ENCODE results near the gene TCTN3.
A peak's percentile ranks its signal among the peaks of the same experiment; 100 is the strongest.
"Not testable (repeated sequence)": the region's sequence is repeated elsewhere in the genome, so short reads cannot be mapped to it uniquely, and the experiment has no call there.

Gene TCTN3

GRCh38 chr10:95688648-95689047 is 5.1 kb downstream of the TCTN3 start:
- DNase-seq (ENCODE audit: low spot score), result peak; percentile 19

- DNase-seq (ENCODE audit: low spot score), result no peak
Measured at GRCh38 chr10:95683966-95684365, 9.8 kb downstream of the TCTN3 start.

- DNase-seq (ENCODE audit: low spot score), result no peak
Measured at GRCh38 chr10:95675403-95676116, 18.2 kb downstream of the TCTN3 start.

GRCh38 chr10:95674643-95675042 is 19.1 kb downstream of the TCTN3 start:
- no peak for DNase-seq (ENCODE audit: low spot score)

- DNase-seq (ENCODE audit: low spot score), result not testable (repeated sequence)
Measured at GRCh38 chr10:95672641-95673040, 21.1 kb downstream of the TCTN3 start.

GRCh38 chr10:95664543-95664942 is 29.2 kb downstream of the TCTN3 start:
- no peak for DNase-seq (ENCODE audit: low spot score)

GRCh38 chr10:95663496-95663895 is 30.2 kb downstream of the TCTN3 start:
- no peak for DNase-seq (ENCODE audit: low spot score)

- DNase-seq (ENCODE audit: low spot score), result no peak
Measured at GRCh38 chr10:95661818-95662217, 31.9 kb downstream of the TCTN3 start.

- no peak for DNase-seq (ENCODE audit: low spot score)
Measured at GRCh38 chr10:95660283-95660682, 33.4 kb downstream of the TCTN3 start.

GRCh38 chr10:95657250-95657649 is 36.5 kb downstream of the TCTN3 start:
- no peak for DNase-seq (ENCODE audit: low spot score)

- peak; percentile 94 for DNase-seq (ENCODE audit: low spot score)
Measured at GRCh38 chr10:95656291-95657164, 37.2 kb downstream of the TCTN3 start, which contains the start of gene ALDH18A1. TSS of gene ALDH18A1 (minus strand) at chr10:95656711. CDS start at chr10:95653377, 3,334 bp downstream.

GRCh38 chr10:95655571-95656290 is 38.0 kb downstream of the TCTN3 start:
- DNase-seq (ENCODE audit: low spot score), result peak; percentile 52

- DNase-seq (ENCODE audit: low spot score), result no peak
Measured at GRCh38 chr10:95653895-95654294, 39.8 kb downstream of the TCTN3 start.

GRCh38 chr10:95651346-95652060 is 42.2 kb downstream of the TCTN3 start:
- DNase-seq (ENCODE audit: low spot score), result no peak

- no peak for DNase-seq (ENCODE audit: low spot score)
Measured at GRCh38 chr10:95650232-95650631, 43.5 kb downstream of the TCTN3 start.

GRCh38 chr10:95648138-95648537 is 45.6 kb downstream of the TCTN3 start:
- DNase-seq (ENCODE audit: low spot score), result no peak

- no peak for DNase-seq (ENCODE audit: low spot score)
Measured at GRCh38 chr10:95646160-95646559, 47.6 kb downstream of the TCTN3 start.

- DNase-seq (ENCODE audit: low spot score), result no peak
Measured at GRCh38 chr10:95644901-95645300, 48.8 kb downstream of the TCTN3 start.

- DNase-seq (ENCODE audit: low spot score), result no peak
Measured at GRCh38 chr10:95640891-95641315, 52.8 kb downstream of the TCTN3 start.

GRCh38 chr10:95637911-95638310 is 55.8 kb downstream of the TCTN3 start:
- DNase-seq (ENCODE audit: low spot score), result no peak

- no peak for DNase-seq (ENCODE audit: low spot score)
Measured at GRCh38 chr10:95637140-95637539, 56.6 kb downstream of the TCTN3 start.

GRCh38 chr10:95635319-95635733 is 58.4 kb downstream of the TCTN3 start:
- DNase-seq (ENCODE audit: low spot score), result no peak

Measured in NAMALWA (cell line).